Progenitor cell of endocrine pancreas (in vitro differentiated cells): ENCODE data around the gene IL17C. TPM values are rescaled to one million over a fixed set of nuclear protein-coding genes. Genes with fewer than 3 reads are reported as not detected.

Experiments used
- DNase-seq: peaks from one replicate; pipeline ENCODE4 v3.0.0; 2021; ENCODE audit warnings: low spot score; ENCODE audit not compliant: unreplicated experiment
- H3K27ac Mint-ChIP-seq: 2 replicates; pipeline ENCODE4 v1.8.0; 2021; ENCODE audit warnings: mild to moderate bottlenecking, moderate library complexity, mixed read lengths
- H3K27me3 Mint-ChIP-seq: 2 replicates; pipeline ENCODE4 v1.8.0; 2021; ENCODE audit warnings: mixed read lengths
- H3K36me3 Mint-ChIP-seq: 2 replicates; pipeline ENCODE4 v1.8.0; 2022; ENCODE audit warnings: mixed read lengths; ENCODE audit not compliant: insufficient read depth
- H3K4me1 Mint-ChIP-seq: 2 replicates; pipeline ENCODE4 v1.8.0; 2021; ENCODE audit warnings: low read depth, mixed read lengths
- H3K4me3 Mint-ChIP-seq: 2 replicates; pipeline ENCODE4 v1.8.0; 2021; ENCODE audit warnings: low read depth, mild to moderate bottlenecking, moderate library complexity, mixed read lengths
- H3K9me3 Mint-ChIP-seq: 2 replicates; pipeline ENCODE4 v1.8.0; 2021; ENCODE audit warnings: low read depth, mixed read lengths
- total RNA-seq: library from RNA; stranded (reverse); gene quantifications from 2 replicates; pipeline ENCODE4 v1.2.1, GENCODE V29; 2021
- TF ChIP-seq, protein P1 (sequence below): fragments of 200-600 bp; sonication (generic); IDR thresholded peaks from one replicate; pipeline ENCODE4 v1.5.0; 2021; ENCODE audit warnings: antibody characterized with exemption, mild to moderate bottlenecking; ENCODE audit not compliant: unreplicated experiment

The IL17C gene
- total RNA-seq, 1 donor from 2014 or later, result 0.29 TPM

DNA sequence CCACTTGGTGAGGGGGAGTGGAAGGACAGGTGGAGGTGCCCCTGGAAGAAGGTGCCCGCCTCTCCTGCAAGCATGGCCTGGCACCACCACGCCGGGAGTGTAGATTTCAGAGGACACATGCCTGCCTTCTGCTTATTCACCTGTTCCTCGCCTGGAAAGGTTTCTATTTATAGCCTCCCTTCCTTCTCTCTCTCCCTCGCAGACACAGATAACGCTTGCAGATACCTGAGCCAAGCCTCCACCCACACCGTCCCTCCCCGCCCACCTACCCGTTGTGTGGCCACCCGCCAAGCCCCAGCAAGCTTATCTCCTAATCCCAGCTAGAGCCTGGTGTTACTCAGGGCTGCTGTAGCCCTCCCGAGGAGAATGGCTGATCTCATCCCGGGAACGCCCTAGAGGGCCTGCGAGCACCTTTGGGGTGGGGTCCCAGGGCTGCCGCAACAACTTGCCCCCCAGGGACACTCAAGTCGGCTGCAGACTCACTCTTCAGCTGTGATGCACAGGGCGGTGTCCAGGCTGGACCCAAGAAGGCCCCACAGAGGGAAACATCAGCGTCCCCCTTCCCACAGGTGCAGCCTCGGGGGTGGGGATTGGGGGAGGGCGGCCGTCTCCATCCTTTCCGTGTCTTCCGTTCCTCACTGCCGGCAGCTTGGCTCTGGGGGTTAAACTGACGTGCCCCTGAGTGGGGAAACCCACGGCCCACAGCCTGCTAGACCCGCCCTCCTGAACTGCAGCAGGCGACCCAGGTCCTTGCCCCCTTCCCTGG, 49.8 kb downstream of the IL17C start:
- peaks cover 40% of the 10 kb centered on the region for H3K27me3 Mint-ChIP-seq
- H3K4me3 Mint-ChIP-seq, result peak overlapping the region; percentile 19
- peak overlapping the region; percentile 62 for H3K27ac Mint-ChIP-seq
- peaks cover 6% of the 10 kb centered on the region for H3K4me1 Mint-ChIP-seq
- TF ChIP-seq, protein P1, sequence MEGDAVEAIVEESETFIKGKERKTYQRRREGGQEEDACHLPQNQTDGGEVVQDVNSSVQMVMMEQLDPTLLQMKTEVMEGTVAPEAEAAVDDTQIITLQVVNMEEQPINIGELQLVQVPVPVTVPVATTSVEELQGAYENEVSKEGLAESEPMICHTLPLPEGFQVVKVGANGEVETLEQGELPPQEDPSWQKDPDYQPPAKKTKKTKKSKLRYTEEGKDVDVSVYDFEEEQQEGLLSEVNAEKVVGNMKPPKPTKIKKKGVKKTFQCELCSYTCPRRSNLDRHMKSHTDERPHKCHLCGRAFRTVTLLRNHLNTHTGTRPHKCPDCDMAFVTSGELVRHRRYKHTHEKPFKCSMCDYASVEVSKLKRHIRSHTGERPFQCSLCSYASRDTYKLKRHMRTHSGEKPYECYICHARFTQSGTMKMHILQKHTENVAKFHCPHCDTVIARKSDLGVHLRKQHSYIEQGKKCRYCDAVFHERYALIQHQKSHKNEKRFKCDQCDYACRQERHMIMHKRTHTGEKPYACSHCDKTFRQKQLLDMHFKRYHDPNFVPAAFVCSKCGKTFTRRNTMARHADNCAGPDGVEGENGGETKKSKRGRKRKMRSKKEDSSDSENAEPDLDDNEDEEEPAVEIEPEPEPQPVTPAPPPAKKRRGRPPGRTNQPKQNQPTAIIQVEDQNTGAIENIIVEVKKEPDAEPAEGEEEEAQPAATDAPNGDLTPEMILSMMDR, result no peak
- H3K9me3 Mint-ChIP-seq, result no peaks in the 10 kb centered on the region
- peak; percentile 8 for DNase-seq
- H3K36me3 Mint-ChIP-seq, result no peaks in the 10 kb centered on the region

Other genes with a start within 250 kb of the IL17C start
- gene ZFPM1, start 185.3 kb upstream of the IL17C start, total RNA-seq, result 88.5 and 90.6 TPM in 2 replicates
- 67.5 and 70.7 TPM in 2 replicates for gene ZC3H18, start 68.2 kb upstream of the IL17C start, total RNA-seq
- gene CYBA, start 12.5 kb downstream of the IL17C start, total RNA-seq, result 111 and 112 TPM in 2 replicates
- 78.1 and 78.5 TPM in 2 replicates for gene MVD, start 24.5 kb downstream of the IL17C start, total RNA-seq
- 1.2 and 1.9 TPM in 2 replicates for gene SNAI3, start 47.9 kb downstream of the IL17C start, total RNA-seq
- gene RNF166, start 67.8 kb downstream of the IL17C start, total RNA-seq, result 19.4 and 21.5 TPM in 2 replicates
- gene CTU2, start 67.9 kb downstream of the IL17C start, total RNA-seq, result 17.2 and 18.2 TPM in 2 replicates
- 37.7 and 44.7 TPM in 2 replicates for gene PIEZO1, start 146.6 kb downstream of the IL17C start, total RNA-seq
- gene CDT1, start 165.2 kb downstream of the IL17C start, total RNA-seq, result 22.8 and 25.3 TPM in 2 replicates
- gene APRT, start 173.4 kb downstream of the IL17C start, total RNA-seq, result 100 and 115 TPM in 2 replicates
- gene GALNS, start 218.4 kb downstream of the IL17C start, total RNA-seq, result 32.7 and 34.6 TPM in 2 replicates
- 74.9 and 86.2 TPM in 2 replicates for gene TRAPPC2L, start 218.6 kb downstream of the IL17C start, total RNA-seq
- 0.46 TPM in 1 of 2 replicates, not detected in the other for gene PABPN1L, start 228.1 kb downstream of the IL17C start, total RNA-seq